HepG2 (cell line): ENCODE results near the gene NOL4L. TPM values are rescaled to one million over a fixed set of nuclear protein-coding genes. Genes with fewer than 3 reads are reported as not detected.

ENCODE experiments used
- ATAC-seq: fragments of 200-7000 bp; cut with Tn5 transposase; 3 replicates; pipeline ENCODE4 v1.9.1; 2020; ENCODE audit warnings: mild to moderate bottlenecking, moderate library complexity
- BruUV-seq: library from RNA; stranded (reverse); fragments of 400-500 nt; replicated peaks from 2 replicates; lab custom pipeline; 2021; lab: Mats Ljungman, UMichigan
- CTCF ChIA-PET: fragments of 300-600 bp; formaldehyde crosslinking; extraction: SDS; loops from one replicate; lab custom pipeline; 2021; ENCODE audit warnings: low total read pairs, inconsistent platforms, low intra/inter-chr PET ratio; lab: Yijun Ruan, JAX
- POLR2A ChIA-PET: fragments of 350-600 bp; sonication (Branson Sonifier 250); formaldehyde crosslinking; loops from one replicate; lab custom pipeline; 2020; ENCODE audit warnings: antibody characterized with exemption, inconsistent platforms; lab: Yijun Ruan, JAX
- DNase-seq: peaks from one replicate; pipeline ENCODE4 v3.0.0-alpha.2; 2015; ENCODE audit warnings: low spot score
- FAIRE-seq: peaks from 3 replicates; lab custom pipeline; 2011; peaks lifted over from hg19 to GRCh38; lab: Jason Lieb, UNC
- H2AFZ ChIP-seq: one replicate; pipeline ENCODE4 v1.6.1; 2011; ENCODE audit warnings: low read length, inconsistent platforms
- H3K27ac ChIP-seq: fragments of 300-600 bp; 3 replicates; pipeline ENCODE4 v1.8.0; 2011; ENCODE audit warnings: mixed run types, mild to moderate bottlenecking, mixed read lengths, low read length, inconsistent platforms; ENCODE audit not compliant: insufficient read depth; ENCODE audit errors: extremely low read length
- H3K27me3 ChIP-seq, 2 experiments: fragments of 200-600 bp in 1 of 2; 2 replicates in 1 of 2; 3 replicates in 1 of 2; pipeline versions ENCODE4 v1.6.0 to v1.8.0; 2011; ENCODE audit warnings: low read length in 2 of 2, mild to moderate bottlenecking in 2 of 2, moderate library complexity in 2 of 2, inconsistent platforms in 1 of 2; ENCODE audit not compliant: insufficient read depth in 2 of 2, control insufficient read depth in 1 of 2
- H3K36me3 ChIP-seq, 2 experiments: fragments of 200-600 bp in 1 of 2; replicated peaks in 1 of 2; 2 replicates in 1 of 2; 3 replicates in 1 of 2; pipeline versions ENCODE4 v1.5.1 to v1.8.0; 2011; ENCODE audit warnings: low read length in 2 of 2, inconsistent platforms in 1 of 2; ENCODE audit not compliant: insufficient read depth in 2 of 2, control insufficient read depth in 1 of 2
- H3K4me1 ChIP-seq: 2 replicates; pipeline ENCODE4 v1.5.1; 2012; ENCODE audit warnings: low read length, inconsistent platforms; ENCODE audit not compliant: insufficient read depth
- H3K4me2 ChIP-seq: 2 replicates; pipeline ENCODE4 v1.6.0; 2011; ENCODE audit warnings: low read depth, low read length, inconsistent platforms
- H3K4me3 ChIP-seq, 3 experiments: fragments of 200-600 bp in 1 of 3; sonication (generic), shearing (Covaris generic) in 1 of 3; replicated peaks in 1 of 3; 2 replicates each; pipeline ENCODE4 v1.5.1; 2011 to 2016; ENCODE audit warnings: low read length in 3 of 3, inconsistent platforms in 2 of 3, low read depth in 2 of 3, mild to moderate bottlenecking in 2 of 3, control low read depth in 1 of 3, mixed read lengths in 1 of 3; ENCODE audit not compliant: insufficient read depth in 1 of 3
- H3K79me2 ChIP-seq: one replicate; pipeline ENCODE4 v1.6.1; 2011; ENCODE audit warnings: low read length, inconsistent platforms; ENCODE audit not compliant: insufficient read depth
- H3K9ac ChIP-seq: 2 replicates; pipeline ENCODE4 v1.6.0; 2011; ENCODE audit warnings: mild to moderate bottlenecking, low read depth, low read length, inconsistent platforms; ENCODE audit not compliant: insufficient read depth
- H3K9me3 ChIP-seq: 2 replicates; pipeline ENCODE4 v1.5.1; 2012; ENCODE audit warnings: mild to moderate bottlenecking, low read length
- H4K20me1 ChIP-seq: 2 replicates; pipeline ENCODE4 v1.6.0; 2011; ENCODE audit warnings: inconsistent platforms, mild to moderate bottlenecking, low read length, moderate library complexity; ENCODE audit not compliant: insufficient read depth
- ARHGAP35 ChIP-seq: sonication (generic); formaldehyde crosslinking; IDR thresholded peaks from 2 replicates; pipeline ENCODE4 v1.9.0; 2022; ENCODE audit warnings: mild to moderate bottlenecking, inconsistent platforms, moderate library complexity, missing genetic modification reagents, borderline replicate concordance
- MTA1 ChIP-seq: sonication (generic); formaldehyde crosslinking; IDR thresholded peaks from 2 replicates; pipeline ENCODE4 v1.4.0; 2020; ENCODE audit warnings: missing genetic modification reagents, mild to moderate bottlenecking, borderline replicate concordance
- SP1 ChIP-seq, 2 experiments: fragments of 450-650 bp in 1 of 2; sonication (generic) in 1 of 2; formaldehyde crosslinking in 1 of 2; IDR thresholded peaks; 2 replicates each; pipeline versions ENCODE4 v1.4.0 to v1.6.1; 2016 to 2020; ENCODE audit warnings: missing genetic modification reagents in 1 of 2
- STAG1 ChIP-seq: sonication (generic); formaldehyde crosslinking; IDR thresholded peaks from 2 replicates; pipeline ENCODE4 v1.4.0; 2020; ENCODE audit warnings: missing genetic modification reagents
- TGIF2 ChIP-seq: IDR thresholded peaks from 2 replicates; pipeline ENCODE4 v1.6.1; 2016; ENCODE audit warnings: control low read depth, missing compliant biosample characterization
- ZNF253 ChIP-seq: sonication (generic); formaldehyde crosslinking; IDR thresholded peaks from 2 replicates; pipeline ENCODE4 v1.8.0; 2022; ENCODE audit warnings: mild to moderate bottlenecking, missing genetic modification reagents, borderline replicate concordance
- ZNF292 ChIP-seq: sonication (generic); formaldehyde crosslinking; IDR thresholded peaks from 2 replicates; pipeline ENCODE4 v1.8.1; 2022; ENCODE audit warnings: mild to moderate bottlenecking, low read depth, missing genetic modification reagents, borderline replicate concordance
- ZNF317 ChIP-seq: sonication (generic); formaldehyde crosslinking; IDR thresholded peaks from 2 replicates; pipeline ENCODE4 v1.5.0; 2020; ENCODE audit warnings: mild to moderate bottlenecking, missing genetic modification reagents
- ZNF543 ChIP-seq: sonication (generic); formaldehyde crosslinking; IDR thresholded peaks from 2 replicates; pipeline ENCODE4 v1.4.0; 2020; ENCODE audit warnings: mild to moderate bottlenecking, missing genetic modification reagents
- WGBS: methylation state at CpG from one replicate; pipeline ENCODE4 v1.1.6; 2017; ENCODE audit warnings: low lambda C conversion rate; 5-methylcytosine and 5-hydroxymethylcytosine counted together
- in situ Hi-C: cut with HindIII; loops from 2 replicates; pipeline ENCODE4 v1.10.0; 2017; ENCODE audit warnings: low pct_unique_long_range_greater_than_20kb; ENCODE audit not compliant: extremely low pct_ligation_motif_present
- intact Hi-C: fragments of 100-400 bp; cut with micrococcal nuclease; formaldehyde crosslinking; loops from one replicate; pipeline ENCODE4 v1.10.0; 2022; ENCODE audit not compliant: unreplicated experiment
- polyA plus RNA-seq, 8 experiments: library from polyadenylated mRNA; depleted of rRNA in 3 of 8; stranded (reverse) in 7 of 8; unstranded in 1 of 8; fragments of >200 nt; fragmentation: Illumina TruSeq in 4 of 8; extraction: Trizol in 4 of 8; gene quantifications; 2 replicates each; pipeline versions ENCODE4 v1.2.1 to v1.2.3, GENCODE V29; 2011 to 2016; ENCODE audit warnings: low read depth in 4 of 8, missing spikeins in 1 of 8, mixed read lengths in 1 of 8; ENCODE audit not compliant: insufficient read depth in 1 of 8
- total RNA-seq, 5 experiments: library from RNA; depleted of rRNA; stranded (reverse); fragments of >200 nt; fragmentation: Illumina TruSeq; extraction: Trizol; gene quantifications; 2 replicates each; pipeline ENCODE4 v1.2.3, GENCODE V29; 2016; ENCODE audit warnings: low read depth in 1 of 5
- TF ChIP-seq, protein P1 (sequence below): IDR thresholded peaks from 2 replicates; pipeline ENCODE4 v1.6.1; 2012; ENCODE audit warnings: inconsistent platforms
- TF ChIP-seq, protein P2 (sequence below): sonication (generic); formaldehyde crosslinking; IDR thresholded peaks from 2 replicates; pipeline ENCODE4 v1.9.0; 2022; ENCODE audit warnings: missing genetic modification reagents, mild to moderate bottlenecking, borderline replicate concordance
- TF ChIP-seq, protein P3 (sequence below): sonication (generic); formaldehyde crosslinking; IDR thresholded peaks from 2 replicates; pipeline ENCODE4 v1.5.1; 2020; ENCODE audit warnings: mild to moderate bottlenecking, missing genetic modification reagents, moderate library complexity
- TF ChIP-seq, protein P4 (sequence below): sonication (generic); formaldehyde crosslinking; IDR thresholded peaks from 2 replicates; pipeline ENCODE4 v1.4.0; 2020; ENCODE audit warnings: missing genetic modification reagents, mild to moderate bottlenecking, borderline replicate concordance

The NOL4L gene
- total and polyA plus RNA-seq, 2 of the 13 experiments (the other 11 are each of a cell fraction or from before 2014, with no cell fraction given): 16.6 to 35.4 TPM

DNA sequence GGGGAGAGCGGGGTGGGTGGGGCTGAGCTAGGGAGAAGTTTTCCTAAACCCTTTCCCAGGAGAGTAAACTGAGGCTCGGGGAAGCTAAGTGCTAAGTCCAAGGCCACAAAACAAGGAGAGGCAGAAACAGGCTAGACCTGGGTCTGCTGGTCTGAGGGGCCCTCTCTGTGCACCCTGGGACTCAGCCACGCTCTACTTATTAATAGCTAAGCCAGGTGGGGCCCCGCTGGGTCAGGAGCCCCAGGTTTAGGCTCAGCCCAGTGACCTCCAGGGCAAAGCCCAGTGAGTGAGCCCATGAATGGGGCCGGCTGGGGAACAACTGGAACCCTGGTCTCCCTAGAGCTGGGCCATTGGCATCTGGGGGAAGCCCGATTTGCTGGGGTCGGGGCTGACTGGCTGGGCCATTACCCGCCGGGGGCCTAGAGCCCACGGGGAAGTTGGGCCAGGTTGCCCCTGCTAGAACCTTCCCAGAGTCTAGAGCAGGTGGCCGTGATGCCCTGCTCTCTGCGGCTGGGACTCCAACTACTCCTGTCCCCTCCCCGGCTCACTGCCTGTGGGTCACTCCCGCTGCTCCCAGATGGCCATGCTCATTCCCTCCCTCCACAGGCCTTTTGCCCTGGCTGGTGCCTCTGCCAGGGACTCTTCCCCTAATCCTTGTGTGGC is 24.1 kb upstream of the NOL4L start:
- ChIA-PET POLR2A (interaction anchor here (0.9 to 1.4 kb wide), 2 partner anchors 17 to 86 kb away, joined by 3 read pairs; no protein-coding TSS in a partner anchor), CTCF (no interaction called here)
- FAIRE-seq (no peak), ATAC-seq (peak; percentile 23), DNase-seq (no peak)
- no peaks in the 10 kb centered on the region for H4K20me1 ChIP-seq
- BruUV-seq: no TSS peak
- intact Hi-C loops: no loop called here
- in situ Hi-C loops: no loop called here
- no peak overlapping the region for H3K27ac ChIP-seq
- no peaks in the 10 kb centered on the region for H3K79me2 ChIP-seq
- 17% methylated on average over 14 of the region's 14 CpGs for WGBS
- H2AFZ ChIP-seq: no peak overlapping the region
- H3K4me2 ChIP-seq: peak overlapping the region; percentile 38
- H3K9me3 ChIP-seq: no peaks in the 10 kb centered on the region
- H3K4me1 ChIP-seq: peaks cover 62% of the 10 kb centered on the region
- peaks cover 33 to 83% of the 10 kb centered on the region in 2 experiments for H3K27me3 ChIP-seq
- H3K36me3 ChIP-seq: no peaks in the 10 kb centered on the region
- H3K4me3 ChIP-seq: peak overlapping the region in 1 of 3 experiments; percentile 18; a peak in 1 of 6 replicates
- no peak overlapping the region for H3K9ac ChIP-seq
- TF ChIP-seq ZNF317 (CRISPR knock-in tag): no peak
- TF ChIP-seq, protein P1, sequence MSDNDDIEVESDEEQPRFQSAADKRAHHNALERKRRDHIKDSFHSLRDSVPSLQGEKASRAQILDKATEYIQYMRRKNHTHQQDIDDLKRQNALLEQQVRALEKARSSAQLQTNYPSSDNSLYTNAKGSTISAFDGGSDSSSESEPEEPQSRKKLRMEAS: no peak
- 0 out of 2 replicates have a peak, but pooled peaks have one; percentile 27 for TF ChIP-seq ZNF292 (CRISPR knock-in tag)
- TF ChIP-seq ARHGAP35 (CRISPR knock-in tag): no peak
- peak; percentile 63; the same call in 1 of the 2 replicates for TF ChIP-seq ZNF543 (CRISPR knock-in tag)
- TF ChIP-seq, protein P2, sequence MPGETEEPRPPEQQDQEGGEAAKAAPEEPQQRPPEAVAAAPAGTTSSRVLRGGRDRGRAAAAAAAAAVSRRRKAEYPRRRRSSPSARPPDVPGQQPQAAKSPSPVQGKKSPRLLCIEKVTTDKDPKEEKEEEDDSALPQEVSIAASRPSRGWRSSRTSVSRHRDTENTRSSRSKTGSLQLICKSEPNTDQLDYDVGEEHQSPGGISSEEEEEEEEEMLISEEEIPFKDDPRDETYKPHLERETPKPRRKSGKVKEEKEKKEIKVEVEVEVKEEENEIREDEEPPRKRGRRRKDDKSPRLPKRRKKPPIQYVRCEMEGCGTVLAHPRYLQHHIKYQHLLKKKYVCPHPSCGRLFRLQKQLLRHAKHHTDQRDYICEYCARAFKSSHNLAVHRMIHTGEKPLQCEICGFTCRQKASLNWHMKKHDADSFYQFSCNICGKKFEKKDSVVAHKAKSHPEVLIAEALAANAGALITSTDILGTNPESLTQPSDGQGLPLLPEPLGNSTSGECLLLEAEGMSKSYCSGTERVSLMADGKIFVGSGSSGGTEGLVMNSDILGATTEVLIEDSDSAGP (CRISPR knock-in tag): peak; percentile 28; the same call in 1 of the 2 replicates
- no peak for TF ChIP-seq TGIF2 (CRISPR knock-in tag)
- TF ChIP-seq SP1 (IDR thresholded peaks at IDR 0.05): no peak
- TF ChIP-seq SP1 (CRISPR knock-in tag; IDR thresholded peaks at IDR 0.05): no peak
- TF ChIP-seq, protein P3, sequence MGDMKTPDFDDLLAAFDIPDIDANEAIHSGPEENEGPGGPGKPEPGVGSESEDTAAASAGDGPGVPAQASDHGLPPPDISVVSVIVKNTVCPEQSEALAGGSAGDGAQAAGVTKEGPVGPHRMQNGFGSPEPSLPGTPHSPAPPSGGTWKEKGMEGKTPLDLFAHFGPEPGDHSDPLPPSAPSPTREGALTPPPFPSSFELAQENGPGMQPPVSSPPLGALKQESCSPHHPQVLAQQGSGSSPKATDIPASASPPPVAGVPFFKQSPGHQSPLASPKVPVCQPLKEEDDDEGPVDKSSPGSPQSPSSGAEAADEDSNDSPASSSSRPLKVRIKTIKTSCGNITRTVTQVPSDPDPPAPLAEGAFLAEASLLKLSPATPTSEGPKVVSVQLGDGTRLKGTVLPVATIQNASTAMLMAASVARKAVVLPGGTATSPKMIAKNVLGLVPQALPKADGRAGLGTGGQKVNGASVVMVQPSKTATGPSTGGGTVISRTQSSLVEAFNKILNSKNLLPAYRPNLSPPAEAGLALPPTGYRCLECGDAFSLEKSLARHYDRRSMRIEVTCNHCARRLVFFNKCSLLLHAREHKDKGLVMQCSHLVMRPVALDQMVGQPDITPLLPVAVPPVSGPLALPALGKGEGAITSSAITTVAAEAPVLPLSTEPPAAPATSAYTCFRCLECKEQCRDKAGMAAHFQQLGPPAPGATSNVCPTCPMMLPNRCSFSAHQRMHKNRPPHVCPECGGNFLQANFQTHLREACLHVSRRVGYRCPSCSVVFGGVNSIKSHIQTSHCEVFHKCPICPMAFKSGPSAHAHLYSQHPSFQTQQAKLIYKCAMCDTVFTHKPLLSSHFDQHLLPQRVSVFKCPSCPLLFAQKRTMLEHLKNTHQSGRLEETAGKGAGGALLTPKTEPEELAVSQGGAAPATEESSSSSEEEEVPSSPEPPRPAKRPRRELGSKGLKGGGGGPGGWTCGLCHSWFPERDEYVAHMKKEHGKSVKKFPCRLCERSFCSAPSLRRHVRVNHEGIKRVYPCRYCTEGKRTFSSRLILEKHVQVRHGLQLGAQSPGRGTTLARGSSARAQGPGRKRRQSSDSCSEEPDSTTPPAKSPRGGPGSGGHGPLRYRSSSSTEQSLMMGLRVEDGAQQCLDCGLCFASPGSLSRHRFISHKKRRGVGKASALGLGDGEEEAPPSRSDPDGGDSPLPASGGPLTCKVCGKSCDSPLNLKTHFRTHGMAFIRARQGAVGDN (CRISPR knock-in tag): peak; percentile 53
- no peak for TF ChIP-seq ZNF253 (CRISPR knock-in tag)
- peak; percentile 62; the same call in 1 of the 2 replicates for TF ChIP-seq MTA1 (CRISPR knock-in tag)
- TF ChIP-seq, protein P4, sequence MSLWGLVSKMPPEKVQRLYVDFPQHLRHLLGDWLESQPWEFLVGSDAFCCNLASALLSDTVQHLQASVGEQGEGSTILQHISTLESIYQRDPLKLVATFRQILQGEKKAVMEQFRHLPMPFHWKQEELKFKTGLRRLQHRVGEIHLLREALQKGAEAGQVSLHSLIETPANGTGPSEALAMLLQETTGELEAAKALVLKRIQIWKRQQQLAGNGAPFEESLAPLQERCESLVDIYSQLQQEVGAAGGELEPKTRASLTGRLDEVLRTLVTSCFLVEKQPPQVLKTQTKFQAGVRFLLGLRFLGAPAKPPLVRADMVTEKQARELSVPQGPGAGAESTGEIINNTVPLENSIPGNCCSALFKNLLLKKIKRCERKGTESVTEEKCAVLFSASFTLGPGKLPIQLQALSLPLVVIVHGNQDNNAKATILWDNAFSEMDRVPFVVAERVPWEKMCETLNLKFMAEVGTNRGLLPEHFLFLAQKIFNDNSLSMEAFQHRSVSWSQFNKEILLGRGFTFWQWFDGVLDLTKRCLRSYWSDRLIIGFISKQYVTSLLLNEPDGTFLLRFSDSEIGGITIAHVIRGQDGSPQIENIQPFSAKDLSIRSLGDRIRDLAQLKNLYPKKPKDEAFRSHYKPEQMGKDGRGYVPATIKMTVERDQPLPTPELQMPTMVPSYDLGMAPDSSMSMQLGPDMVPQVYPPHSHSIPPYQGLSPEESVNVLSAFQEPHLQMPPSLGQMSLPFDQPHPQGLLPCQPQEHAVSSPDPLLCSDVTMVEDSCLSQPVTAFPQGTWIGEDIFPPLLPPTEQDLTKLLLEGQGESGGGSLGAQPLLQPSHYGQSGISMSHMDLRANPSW: no peak
- no peak for TF ChIP-seq STAG1
